ENCODE measurements around the gene RXRA.

GRCh38 chr9:134389642-134390041 is 63.4 kb downstream of the RXRA start:
- TF ChIP-seq REST (IDR thresholded peaks at IDR 0.05; ENCODE audit: low read depth, low read length) (no peak), POLR2AphosphoS5 (IDR thresholded peaks at IDR 0.05; ENCODE audit: low read depth, low read length) (no peak), SMC3 (IDR thresholded peaks at IDR 0.05; ENCODE audit: low read depth, low read length) (no peak), EP300 (IDR thresholded peaks at IDR 0.05; ENCODE audit: borderline replicate concordance in 1 of 2, low read depth in 1 of 2, low read length in 1 of 2) (no peak)
